Measurements from ENCODE around the gene LUZP2.

GRCh38 chr11:24855951-24856350 is 359.1 kb downstream of the LUZP2 start:
- TF ChIP-seq POLR2A (IDR thresholded peaks at IDR 0.05) (no peak), EP300 (IDR thresholded peaks at IDR 0.05) (no peak)
- TF ChIP-seq, protein P1, sequence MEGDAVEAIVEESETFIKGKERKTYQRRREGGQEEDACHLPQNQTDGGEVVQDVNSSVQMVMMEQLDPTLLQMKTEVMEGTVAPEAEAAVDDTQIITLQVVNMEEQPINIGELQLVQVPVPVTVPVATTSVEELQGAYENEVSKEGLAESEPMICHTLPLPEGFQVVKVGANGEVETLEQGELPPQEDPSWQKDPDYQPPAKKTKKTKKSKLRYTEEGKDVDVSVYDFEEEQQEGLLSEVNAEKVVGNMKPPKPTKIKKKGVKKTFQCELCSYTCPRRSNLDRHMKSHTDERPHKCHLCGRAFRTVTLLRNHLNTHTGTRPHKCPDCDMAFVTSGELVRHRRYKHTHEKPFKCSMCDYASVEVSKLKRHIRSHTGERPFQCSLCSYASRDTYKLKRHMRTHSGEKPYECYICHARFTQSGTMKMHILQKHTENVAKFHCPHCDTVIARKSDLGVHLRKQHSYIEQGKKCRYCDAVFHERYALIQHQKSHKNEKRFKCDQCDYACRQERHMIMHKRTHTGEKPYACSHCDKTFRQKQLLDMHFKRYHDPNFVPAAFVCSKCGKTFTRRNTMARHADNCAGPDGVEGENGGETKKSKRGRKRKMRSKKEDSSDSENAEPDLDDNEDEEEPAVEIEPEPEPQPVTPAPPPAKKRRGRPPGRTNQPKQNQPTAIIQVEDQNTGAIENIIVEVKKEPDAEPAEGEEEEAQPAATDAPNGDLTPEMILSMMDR (IDR thresholded peaks at IDR 0.05) = no peak

All from tibial nerve (tissue), 4 donors.